PFSK-1 (cell line): Measurements from ENCODE around the gene PRKCG.

ENCODE experiments used
- FOXP2 ChIP-seq: optimal IDR thresholded peaks from 2 replicates; pipeline ENCODE3; 2011; ENCODE audit warnings: borderline replicate concordance, control low read depth, inconsistent platforms; ENCODE audit not compliant: insufficient read depth; ENCODE audit errors: extremely low read length, extremely low read depth
- POLR2AphosphoS5 ChIP-seq: IDR thresholded peaks from 2 replicates; pipeline ENCODE4 v1.6.1; 2012; ENCODE audit warnings: low read depth, mild to moderate bottlenecking, control low read depth, low read length, moderate library complexity
- REST ChIP-seq, 2 experiments: IDR thresholded peaks; 2 replicates each; pipeline versions ENCODE4 v1.6.1 to v1.8.0; 2011 to 2012; ENCODE audit warnings: low read depth in 2 of 2, low read length in 2 of 2, control low read depth in 1 of 2, inconsistent platforms in 1 of 2, mild to moderate bottlenecking in 1 of 2, moderate library complexity in 1 of 2; ENCODE audit not compliant: insufficient read depth in 1 of 2
- SIN3A ChIP-seq: IDR thresholded peaks from 2 replicates; pipeline ENCODE4 v1.6.1; 2012; ENCODE audit warnings: mild to moderate bottlenecking, low read length, moderate library complexity, borderline replicate concordance; ENCODE audit not compliant: insufficient read depth
- TAF1 ChIP-seq: IDR thresholded peaks from 2 replicates; pipeline ENCODE4 v1.6.1; 2012; ENCODE audit warnings: low read length, control low read depth, borderline replicate concordance; ENCODE audit not compliant: insufficient read depth

The PRKCG gene

DNA sequence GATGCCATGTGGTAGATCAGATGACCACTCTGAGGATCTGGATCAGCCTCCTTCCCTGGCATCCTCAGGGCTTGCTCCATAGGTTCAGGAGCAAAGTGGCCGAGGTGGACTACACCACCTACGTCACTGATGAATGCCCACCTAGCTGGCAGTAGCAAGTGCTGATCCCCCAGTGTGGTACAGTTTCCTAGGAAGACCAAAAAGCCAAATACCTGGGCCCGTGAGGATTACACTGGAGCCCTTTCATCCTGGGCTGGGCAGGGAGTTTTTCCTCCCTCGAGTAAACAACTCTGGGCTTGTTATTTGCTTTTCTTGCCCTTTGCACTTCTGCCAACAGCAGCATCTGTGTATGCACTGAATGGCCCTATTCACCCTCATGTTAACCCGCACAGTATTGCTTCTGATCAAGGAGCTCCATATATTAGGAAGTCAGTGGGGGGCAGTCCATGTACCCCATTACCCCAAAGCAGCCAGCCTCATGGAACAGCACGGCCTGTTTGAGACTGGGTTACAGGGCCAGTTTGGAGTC is 17.6 kb upstream of the PRKCG start:
- TF ChIP-seq REST (IDR thresholded peaks at IDR 0.05; ENCODE audit: insufficient read depth in 1 of 2, low read depth in 2 of 2, low read length in 2 of 2) (no peak), POLR2AphosphoS5 (no peak), SIN3A (no peak), FOXP2 (no peak), TAF1 (no peak)

DNA sequence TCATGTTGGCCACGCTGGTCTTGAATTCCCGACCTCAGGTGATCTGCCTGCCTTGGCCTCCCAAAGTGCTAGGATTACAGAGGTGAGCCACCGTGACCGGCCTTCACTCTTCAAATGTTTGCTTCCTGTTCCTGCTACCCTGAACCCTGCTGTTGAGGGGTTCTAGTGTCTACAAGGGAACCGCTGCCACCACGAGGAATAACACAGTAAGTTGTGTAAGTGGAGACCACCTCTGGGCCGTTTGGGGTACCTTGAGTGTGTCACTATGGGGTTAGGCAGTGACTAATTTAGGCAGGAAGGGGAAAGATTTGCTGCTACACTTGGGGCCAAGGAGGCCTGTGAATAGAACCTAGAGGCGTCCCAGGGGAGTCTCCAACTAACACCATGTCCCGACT is 16.5 kb upstream of the PRKCG start:
- TF ChIP-seq FOXP2 = no peak
- TF ChIP-seq TAF1 = no peak
- TF ChIP-seq REST (IDR thresholded peaks at IDR 0.05; ENCODE audit: insufficient read depth in 1 of 2, low read depth in 2 of 2, low read length in 2 of 2) = no peak
- no peak for TF ChIP-seq POLR2AphosphoS5
- no peak for TF ChIP-seq SIN3A

GRCh38 chr19:53865918-53866864 is 15.8 kb upstream of the PRKCG start:
- TF ChIP-seq SIN3A (no peak), POLR2AphosphoS5 (no peak)

DNA sequence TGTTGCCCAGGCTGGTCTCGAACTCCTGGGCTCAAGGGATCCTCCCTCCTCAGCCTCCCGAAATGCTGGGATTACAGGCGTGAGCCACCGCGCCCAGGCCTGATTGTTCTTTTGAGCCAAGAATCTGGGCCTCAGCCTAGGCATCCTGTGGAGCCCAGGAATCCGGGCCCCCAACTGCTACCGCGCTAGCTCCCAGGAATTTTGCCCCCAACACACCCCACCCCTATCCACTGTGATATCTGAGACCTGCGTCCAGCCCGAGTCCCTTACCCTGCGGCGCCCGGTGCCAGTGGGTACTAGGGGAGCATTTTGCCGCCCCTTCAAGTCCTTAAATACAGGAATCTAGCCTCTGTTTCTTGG is 15.2 kb upstream of the PRKCG start:
- TF ChIP-seq REST (IDR thresholded peaks at IDR 0.05; ENCODE audit: insufficient read depth in 1 of 2, low read depth in 2 of 2, low read length in 2 of 2) = no peak
- TF ChIP-seq SIN3A = no peak
- TF ChIP-seq TAF1 = no peak
- TF ChIP-seq POLR2AphosphoS5 = no peak
- no peak for TF ChIP-seq FOXP2

DNA sequence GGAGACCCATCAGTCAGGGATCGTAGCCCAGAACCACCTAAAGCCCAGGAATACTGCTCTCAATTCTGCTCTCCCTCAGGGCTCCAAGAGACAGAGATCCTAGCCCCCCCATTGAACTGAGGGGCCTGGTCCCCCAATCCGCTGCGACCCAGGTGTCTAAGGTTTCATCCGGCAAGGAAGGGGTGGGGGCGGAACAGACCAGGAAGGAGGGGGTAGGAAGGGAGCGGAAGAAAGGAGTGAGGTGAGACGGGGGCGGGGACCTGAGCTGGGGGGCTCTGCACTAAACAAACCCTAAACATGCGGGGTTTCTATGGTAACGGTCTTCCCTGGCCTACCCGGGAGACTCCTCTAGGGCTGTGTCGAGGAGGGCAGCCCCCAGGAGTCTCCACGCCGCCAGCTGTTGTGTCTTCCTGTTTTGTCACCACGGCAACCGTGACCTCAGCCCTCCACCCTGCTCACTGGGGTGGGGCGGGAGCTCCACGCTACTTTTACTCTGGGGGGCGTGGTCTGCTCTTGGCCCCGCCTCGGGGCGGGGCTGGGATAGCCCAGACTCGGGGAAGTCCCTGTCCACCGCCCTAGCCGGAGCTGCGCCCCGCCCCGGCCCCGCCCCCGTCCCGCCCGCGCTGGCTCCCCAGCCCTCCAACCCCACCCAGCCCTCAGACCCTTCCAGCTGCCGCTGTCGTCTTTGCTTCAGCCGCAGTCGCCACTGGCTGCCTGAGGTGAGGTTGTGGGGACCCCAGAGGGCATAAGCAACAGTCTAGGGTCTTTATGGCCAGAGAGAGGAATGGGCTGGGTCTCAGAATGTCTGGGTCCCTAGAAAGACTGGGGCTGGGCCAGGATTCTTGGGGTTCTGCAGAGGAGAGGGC is 14.5 kb upstream of the PRKCG start, which contains the start of gene MYADM:
MYADM (plus strand) TSS at position 659 of the 866 bp plus-strand sequence. CDS start 5,647 bp downstream, outside the sequence.
- no peak for TF ChIP-seq REST (IDR thresholded peaks at IDR 0.05; ENCODE audit: insufficient read depth in 1 of 2, low read depth in 2 of 2, low read length in 2 of 2)
- TF ChIP-seq SIN3A = no peak
- TF ChIP-seq POLR2AphosphoS5 = no peak
- TF ChIP-seq FOXP2 = no peak
- TF ChIP-seq TAF1 = no peak
